ENCODE results near the gene DNAH17.

The DNAH17 gene

DNA sequence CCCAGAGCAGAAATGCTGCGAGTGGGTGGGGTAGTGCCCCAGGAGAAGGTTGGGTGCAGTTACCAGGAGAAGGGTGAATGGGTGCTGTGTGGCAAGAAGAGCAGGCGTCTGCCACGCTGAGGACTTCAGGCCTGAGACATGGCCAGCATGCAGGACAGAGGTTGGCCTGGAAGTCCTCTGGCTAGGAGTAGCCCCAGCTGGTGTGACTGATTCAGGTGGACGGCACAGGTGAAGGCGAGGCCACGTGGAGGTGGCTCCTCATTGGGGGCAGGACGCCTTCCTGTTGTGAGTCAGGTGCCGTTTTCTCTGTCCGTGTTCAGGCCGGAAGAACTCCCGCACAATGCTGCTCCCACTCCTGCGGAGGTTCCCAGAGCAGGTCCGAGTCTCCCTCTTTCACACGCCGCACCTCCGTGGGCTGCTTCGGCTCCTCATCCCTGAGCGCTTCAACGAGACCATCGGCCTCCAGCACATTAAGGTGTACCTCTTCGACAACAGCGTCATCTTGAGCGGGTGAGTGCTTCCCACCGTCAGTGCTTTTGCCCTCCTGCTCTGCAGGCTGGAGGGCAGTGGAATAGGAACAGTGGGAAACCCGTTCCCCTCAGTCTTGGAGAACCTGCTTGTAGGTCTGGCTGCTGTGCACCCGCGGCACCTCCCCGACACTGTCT is 178.0 kb downstream of the DNAH17 start:
- Mint-ChIP-seq H3K27ac (no peak overlapping the region), H3K27me3 (ENCODE audit: low read depth) (no peaks in the 10 kb centered on the region), H3K4me1 (ENCODE audit: low read depth) (peaks cover 9% of the 10 kb centered on the region), H3K36me3 (ENCODE audit: low read depth) (peaks cover 71% of the 10 kb centered on the region), H3K9me3 (no peaks in the 10 kb centered on the region), H3K4me3 (no peak overlapping the region)

DNA sequence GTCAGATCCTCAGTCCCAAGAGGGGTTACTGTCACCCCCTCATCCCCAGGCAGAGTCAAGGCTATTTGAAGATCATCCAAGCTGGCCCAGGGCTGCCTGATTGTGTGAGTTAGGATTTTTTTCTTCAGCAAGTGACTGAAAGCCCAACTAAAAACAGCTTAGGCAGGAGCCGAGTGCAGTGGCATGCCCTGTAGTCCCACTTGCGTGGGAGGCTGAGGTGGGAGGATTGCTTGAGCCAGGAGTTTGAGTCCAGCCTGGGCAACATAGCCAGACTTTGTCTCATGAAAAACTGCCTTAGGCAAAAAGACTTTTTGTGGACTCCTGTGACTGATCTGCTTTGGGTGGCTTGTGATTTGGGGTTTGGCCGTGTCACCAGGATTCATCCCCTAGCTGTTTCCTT is 178.8 kb downstream of the DNAH17 start:
- H3K4me3 Mint-ChIP-seq = no peak overlapping the region
- no peaks in the 10 kb centered on the region for H3K9me3 Mint-ChIP-seq
- peak overlapping the region; percentile 11 for H3K27ac Mint-ChIP-seq
- H3K4me1 Mint-ChIP-seq (ENCODE audit: low read depth) = peaks cover 9% of the 10 kb centered on the region
- H3K36me3 Mint-ChIP-seq (ENCODE audit: low read depth) = peaks cover 67% of the 10 kb centered on the region
- no peaks in the 10 kb centered on the region for H3K27me3 Mint-ChIP-seq (ENCODE audit: low read depth)

DNA sequence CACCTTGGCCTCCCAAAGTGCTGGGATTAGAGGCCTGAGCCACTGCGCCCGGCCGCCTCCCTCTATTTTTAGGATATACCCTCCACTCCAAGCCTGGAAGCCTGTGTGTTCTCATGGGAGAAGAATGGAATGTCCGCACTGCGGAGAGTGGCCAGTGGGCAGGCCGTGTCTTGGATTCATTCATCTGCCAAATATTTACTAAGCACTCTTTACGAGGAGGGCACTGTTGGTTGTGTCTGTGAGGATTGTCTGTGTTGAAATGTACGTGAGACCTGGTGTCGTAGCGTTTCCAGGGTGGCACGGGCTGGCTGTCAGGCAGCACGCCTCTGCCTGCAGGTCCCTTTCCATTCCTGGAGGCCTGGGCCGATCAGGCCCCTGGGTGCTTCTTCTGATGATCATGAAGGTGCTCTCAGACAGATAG is 179.5 kb downstream of the DNAH17 start:
- Mint-ChIP-seq H3K27ac (no peak overlapping the region), H3K36me3 (ENCODE audit: low read depth) (peaks cover 63% of the 10 kb centered on the region)

DNA sequence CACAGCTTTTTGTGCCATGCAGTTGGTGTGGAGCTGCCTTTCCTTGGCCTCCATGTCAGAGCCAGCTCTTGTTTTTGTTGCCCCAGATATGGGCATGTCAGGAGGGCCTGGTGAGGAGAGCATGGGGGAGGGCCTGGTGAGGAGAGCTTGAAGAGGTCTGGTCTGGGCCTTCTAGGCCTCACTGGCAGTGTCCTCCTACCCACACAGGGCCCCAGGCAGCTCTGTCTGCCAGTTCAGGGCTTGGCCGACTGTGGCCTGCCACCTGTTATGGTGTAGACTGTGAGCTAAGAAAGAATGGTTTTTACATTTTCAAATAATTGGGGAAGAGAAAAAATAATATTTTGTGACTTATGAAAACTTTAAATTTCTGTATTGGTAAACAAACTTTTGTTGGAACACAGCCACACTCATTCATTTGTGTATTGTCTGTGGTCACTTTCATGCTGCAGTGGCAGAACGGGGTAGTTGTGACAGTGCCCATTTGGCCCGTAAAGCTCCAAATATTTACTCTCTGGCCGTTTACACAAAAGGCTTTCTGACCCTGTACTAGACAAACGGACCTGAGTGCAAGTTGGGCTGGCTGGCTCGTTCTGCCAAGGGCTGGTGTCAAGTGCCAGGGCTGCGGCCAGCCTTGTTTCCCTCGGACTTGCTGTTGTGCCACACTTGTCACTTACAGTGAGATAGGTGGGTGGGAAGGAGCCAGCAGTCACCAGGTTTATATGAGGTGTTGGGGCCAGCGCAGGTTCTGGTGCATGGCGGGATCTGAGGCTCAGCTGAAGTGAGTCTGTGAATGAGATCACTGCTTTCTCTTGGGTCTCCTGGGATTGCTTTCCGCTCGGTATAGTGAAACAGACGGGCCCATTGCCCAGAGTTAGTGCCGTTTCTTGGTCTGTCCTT is 180.5 kb downstream of the DNAH17 start:
- H3K36me3 Mint-ChIP-seq (ENCODE audit: low read depth) = peaks cover 57% of the 10 kb centered on the region
- no peaks in the 10 kb centered on the region for H3K27me3 Mint-ChIP-seq (ENCODE audit: low read depth)
- H3K4me3 Mint-ChIP-seq = no peak overlapping the region
- no peak overlapping the region for H3K27ac Mint-ChIP-seq
- no peaks in the 10 kb centered on the region for H3K9me3 Mint-ChIP-seq
- peaks cover 12% of the 10 kb centered on the region for H3K4me1 Mint-ChIP-seq (ENCODE audit: low read depth)

More for the DNA sequence above, 179.5 kb downstream of the DNAH17 start:
- Mint-ChIP-seq H3K4me3 (no peak overlapping the region), H3K4me1 (ENCODE audit: low read depth) (peaks cover 9% of the 10 kb centered on the region), H3K9me3 (no peaks in the 10 kb centered on the region), H3K27me3 (ENCODE audit: low read depth) (no peaks in the 10 kb centered on the region)

- peaks cover 20% of the 10 kb centered on the region for H3K4me1 Mint-ChIP-seq (ENCODE audit: low read depth)
- H3K36me3 Mint-ChIP-seq (ENCODE audit: low read depth) = peaks cover 50% of the 10 kb centered on the region
- H3K4me3 Mint-ChIP-seq = no peak overlapping the region
- H3K27me3 Mint-ChIP-seq (ENCODE audit: low read depth) = no peaks in the 10 kb centered on the region
- no peaks in the 10 kb centered on the region for H3K9me3 Mint-ChIP-seq
- H3K27ac Mint-ChIP-seq = no peak overlapping the region
Measured at GRCh38 chr17:78395155-78395554, 182.0 kb downstream of the DNAH17 start.

GRCh38 chr17:78394209-78394608 is 183.0 kb downstream of the DNAH17 start:
- Mint-ChIP-seq H3K27me3 (ENCODE audit: low read depth) (no peaks in the 10 kb centered on the region), H3K4me1 (ENCODE audit: low read depth) (peaks cover 21% of the 10 kb centered on the region), H3K4me3 (no peak overlapping the region), H3K36me3 (ENCODE audit: low read depth) (peaks cover 45% of the 10 kb centered on the region), H3K27ac (no peak overlapping the region), H3K9me3 (no peaks in the 10 kb centered on the region)

GRCh38 chr17:78393575-78393974 is 183.6 kb downstream of the DNAH17 start:
- Mint-ChIP-seq H3K4me1 (ENCODE audit: low read depth) (peaks cover 27% of the 10 kb centered on the region), H3K27me3 (ENCODE audit: low read depth) (no peaks in the 10 kb centered on the region), H3K36me3 (ENCODE audit: low read depth) (peaks cover 41% of the 10 kb centered on the region), H3K27ac (peak overlapping the region; percentile 23), H3K4me3 (no peak overlapping the region), H3K9me3 (no peaks in the 10 kb centered on the region)

DNA sequence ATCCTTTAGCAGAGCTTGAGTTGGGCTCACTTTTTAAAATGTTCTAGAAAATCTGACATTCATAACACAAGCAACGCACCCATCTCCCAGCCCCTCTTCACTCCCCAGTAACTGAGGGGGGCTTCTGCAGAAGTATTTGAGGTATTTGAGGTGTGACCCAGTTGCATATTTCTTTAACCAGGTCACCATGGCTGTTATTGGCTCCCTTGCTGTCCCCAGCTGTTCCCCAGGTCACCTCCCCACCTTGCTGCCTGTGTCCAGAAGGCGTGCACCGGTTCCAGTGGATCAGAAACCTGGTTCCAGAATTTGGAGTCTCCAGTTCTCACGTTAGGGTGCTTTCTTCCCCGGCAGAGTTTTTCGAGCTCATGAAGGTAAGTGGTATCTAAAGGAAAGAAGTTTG is 184.9 kb downstream of the DNAH17 start:
- Mint-ChIP-seq H3K4me1 (ENCODE audit: low read depth) (peaks cover 34% of the 10 kb centered on the region), H3K9me3 (no peaks in the 10 kb centered on the region), H3K27me3 (ENCODE audit: low read depth) (no peaks in the 10 kb centered on the region), H3K27ac (no peak overlapping the region), H3K4me3 (no peak overlapping the region), H3K36me3 (ENCODE audit: low read depth) (peaks cover 35% of the 10 kb centered on the region)

DNA sequence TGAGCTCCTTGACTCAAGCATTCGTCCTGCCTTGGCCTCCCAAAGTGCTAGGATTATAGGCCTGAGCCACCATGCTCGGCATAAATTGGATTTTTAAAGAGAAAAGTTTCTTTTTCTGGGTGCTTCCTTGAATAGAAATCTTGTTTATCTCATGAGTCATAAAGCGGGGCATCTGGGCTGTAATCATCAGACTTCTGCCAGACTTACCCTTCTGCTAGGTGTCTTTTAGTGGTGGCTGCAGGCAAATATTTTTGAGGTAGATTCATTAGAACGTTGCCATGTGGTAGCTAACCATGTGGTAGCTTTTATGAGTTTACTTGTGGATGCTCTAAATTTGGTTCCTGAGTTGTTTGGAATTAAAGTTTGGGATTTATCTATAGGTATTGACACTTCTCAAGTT is 185.4 kb downstream of the DNAH17 start:
- Mint-ChIP-seq H3K27ac (no peak overlapping the region), H3K4me3 (no peak overlapping the region), H3K9me3 (no peaks in the 10 kb centered on the region), H3K4me1 (ENCODE audit: low read depth) (peaks cover 35% of the 10 kb centered on the region), H3K36me3 (ENCODE audit: low read depth) (peaks cover 32% of the 10 kb centered on the region), H3K27me3 (ENCODE audit: low read depth) (no peaks in the 10 kb centered on the region)

GRCh38 chr17:78391051-78391431 is 186.2 kb downstream of the DNAH17 start:
- Mint-ChIP-seq H3K4me1 (ENCODE audit: low read depth) (peaks cover 40% of the 10 kb centered on the region), H3K27ac (no peak overlapping the region), H3K4me3 (no peak overlapping the region), H3K27me3 (ENCODE audit: low read depth) (no peaks in the 10 kb centered on the region), H3K36me3 (ENCODE audit: low read depth) (peaks cover 34% of the 10 kb centered on the region), H3K9me3 (no peaks in the 10 kb centered on the region)

DNA sequence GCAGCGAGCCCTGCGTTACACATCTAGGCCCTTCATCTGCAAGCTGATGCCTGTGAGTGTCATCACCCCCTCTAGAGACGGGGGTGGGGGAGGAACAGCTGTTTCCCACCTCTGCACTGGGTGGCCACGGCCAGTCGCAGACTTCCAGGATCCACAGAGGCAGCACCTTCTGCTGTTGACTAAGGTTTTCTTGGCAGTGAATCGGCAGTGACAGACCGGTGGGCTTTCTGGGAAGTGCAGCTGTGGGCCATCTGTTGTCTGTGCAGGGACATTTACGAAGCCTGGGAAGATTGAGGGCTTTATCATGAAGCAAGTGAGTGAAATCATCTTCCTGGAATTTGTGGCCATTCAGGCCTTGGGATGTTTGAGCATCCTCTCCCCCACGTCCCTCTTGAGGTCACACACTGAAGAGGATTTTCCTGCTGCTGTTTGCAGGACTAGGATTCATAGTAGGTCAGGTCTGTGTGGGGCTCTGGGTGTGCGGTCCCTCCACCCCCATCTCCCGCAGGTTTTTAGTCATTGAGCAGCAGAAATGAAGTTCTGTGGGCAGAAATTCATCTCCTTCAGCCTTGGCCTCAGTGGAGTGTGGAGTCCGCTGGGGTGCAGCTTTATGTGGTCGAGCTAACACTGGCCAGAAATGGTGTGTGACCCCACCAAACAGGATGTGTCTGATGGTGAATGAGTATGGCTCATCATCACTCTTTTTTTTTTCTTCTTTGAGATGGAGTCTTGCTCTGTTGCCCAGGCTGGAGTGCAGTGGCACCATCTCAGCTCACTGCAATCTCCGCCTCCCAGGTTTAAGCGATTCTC is 186.8 kb downstream of the DNAH17 start:
- no peaks in the 10 kb centered on the region for H3K27me3 Mint-ChIP-seq (ENCODE audit: low read depth)
- H3K27ac Mint-ChIP-seq = peak overlapping the region; percentile 36
- no peak overlapping the region for H3K4me3 Mint-ChIP-seq
- no peaks in the 10 kb centered on the region for H3K9me3 Mint-ChIP-seq
- H3K4me1 Mint-ChIP-seq (ENCODE audit: low read depth) = peaks cover 44% of the 10 kb centered on the region
- peaks cover 32% of the 10 kb centered on the region for H3K36me3 Mint-ChIP-seq (ENCODE audit: low read depth)

- Mint-ChIP-seq H3K27ac (peak overlapping the region; percentile 91), H3K4me3 (peak overlapping the region; percentile 66), H3K4me1 (ENCODE audit: low read depth) (peaks cover 60% of the 10 kb centered on the region), H3K27me3 (ENCODE audit: low read depth) (no peaks in the 10 kb centered on the region), H3K36me3 (ENCODE audit: low read depth) (peaks cover 27% of the 10 kb centered on the region), H3K9me3 (no peaks in the 10 kb centered on the region)
Measured at GRCh38 chr17:78387977-78388941, 188.9 kb downstream of the DNAH17 start.

- Mint-ChIP-seq H3K9me3 (no peaks in the 10 kb centered on the region), H3K27me3 (ENCODE audit: low read depth) (no peaks in the 10 kb centered on the region), H3K36me3 (ENCODE audit: low read depth) (peaks cover 32% of the 10 kb centered on the region), H3K4me3 (peak overlapping the region; percentile 71), H3K4me1 (ENCODE audit: low read depth) (peaks cover 76% of the 10 kb centered on the region), H3K27ac (peak overlapping the region; percentile 98)
Measured at GRCh38 chr17:78384479-78385175, 192.6 kb downstream of the DNAH17 start.

Measured in T-helper 1 cell treated with Interleukin-12 subunit alpha and Interleukin-12 subunit beta and Interleukin-4 antibody, amounts not matched to agents 30 μg/mL and 1 μg/mL, for 36 hours (primary cell).